GM23248 (cell line): ENCODE results near the gene MTRF1.

ENCODE experiments used
- EZH2 ChIP-seq: fragments of 200-600 bp; sonication (generic); IDR thresholded peaks from 2 replicates; pipeline ENCODE4 v1.6.1; 2018; ENCODE audit warnings: antibody characterized with exemption, mild to moderate bottlenecking; ENCODE audit not compliant: insufficient read depth, poor library complexity, severe bottlenecking
- EZH2phosphoT487 ChIP-seq: fragments of 200-600 bp; sonication (generic); IDR thresholded peaks from 2 replicates; pipeline ENCODE4 v1.6.1; 2018; ENCODE audit warnings: antibody characterized with exemption, moderate library complexity, mild to moderate bottlenecking, low read depth; ENCODE audit not compliant: insufficient read depth

- TF ChIP-seq EZH2phosphoT487 (no peak), EZH2 (no peak)
Measured at GRCh38 chr13:41307884-41308640, 44.7 kb upstream of the MTRF1 start.
